Measurements from ENCODE around the gene CCBE1.

GRCh38 chr18:59576541-59577385 lies 120.5 kb downstream of the CCBE1 start:
- TF ChIP-seq GATA2 (IDR thresholded peaks at IDR 0.05; ENCODE audit: low read depth, low read length) (no peak), GATA3 (IDR thresholded peaks at IDR 0.05; ENCODE audit: low read depth, low read length) (no peak)
